CD4-positive, alpha-beta T cell treated with Interleukin-6 at 100 ng/mL for 8 hours (primary cell): ENCODE results near the gene EMP2.

Experiments used
- DNase-seq: peaks from one replicate; pipeline ENCODE4 v3.0.0-alpha.2; 2020; ENCODE audit warnings: mixed read lengths, low spot score

Gene EMP2

GRCh38 chr16:10485698-10486382 lies 94.6 kb downstream of the EMP2 start:
- DNase-seq: no peak

DNA sequence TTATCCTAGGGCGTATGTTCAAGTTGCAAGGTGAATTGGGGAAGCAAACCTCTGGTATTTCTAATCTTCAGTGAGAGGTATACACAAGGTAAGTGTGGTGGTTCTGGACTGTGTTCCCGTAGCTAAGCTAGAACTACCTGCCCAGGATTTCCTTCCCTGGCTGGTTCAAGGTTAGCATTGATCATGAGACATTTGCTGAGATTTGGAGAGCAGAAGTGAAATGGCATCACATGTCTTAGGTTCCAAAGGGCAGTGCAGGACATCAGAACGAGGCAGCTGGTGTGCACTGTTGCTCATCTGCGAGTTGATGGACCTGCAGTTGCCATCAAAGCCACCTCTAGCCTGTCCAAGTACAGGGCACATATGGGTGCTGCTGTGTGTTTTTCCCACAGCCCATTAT lies 95.2 kb downstream of the EMP2 start:
- DNase-seq: no peak

GRCh38 chr16:10480151-10480550 lies 100.2 kb downstream of the EMP2 start:
- no peak for DNase-seq
